HepG2 (cell line): ENCODE results near the gene OPA3. TPM values are rescaled to one million over a fixed set of nuclear protein-coding genes. Genes with fewer than 3 reads are reported as not detected.

Experiments used
- ARNTL ChIP-seq: sonication (generic); formaldehyde crosslinking; IDR thresholded peaks from 2 replicates; pipeline ENCODE4 v1.4.0; 2020; ENCODE audit warnings: mild to moderate bottlenecking, missing genetic modification reagents
- ATF6 ChIP-seq: sonication (generic); formaldehyde crosslinking; conservative IDR thresholded peaks from 2 replicates; pipeline ENCODE4 v1.4.0; 2020; ENCODE audit warnings: missing genetic modification reagents
- CENPX ChIP-seq: sonication (generic); formaldehyde crosslinking; IDR thresholded peaks from 2 replicates; pipeline ENCODE4 v1.9.0; 2021; ENCODE audit warnings: mild to moderate bottlenecking, missing genetic modification reagents, moderate library complexity
- GABPB1 ChIP-seq: IDR thresholded peaks from 2 replicates; pipeline ENCODE4 v1.6.1; 2016; ENCODE audit warnings: mild to moderate bottlenecking, missing genetic modification reagents, moderate library complexity, missing compliant biosample characterization
- IRF2 ChIP-seq: IDR thresholded peaks from 2 replicates; pipeline ENCODE4 v1.6.1; 2018; ENCODE audit warnings: missing genetic modification reagents, missing compliant biosample characterization
- KDM5B ChIP-seq: sonication (generic); formaldehyde crosslinking; IDR thresholded peaks from 2 replicates; pipeline ENCODE4 v1.4.0; 2020; ENCODE audit warnings: missing genetic modification reagents, mild to moderate bottlenecking, borderline replicate concordance
- NR1H2 ChIP-seq: sonication (generic); formaldehyde crosslinking; IDR thresholded peaks from 2 replicates; pipeline ENCODE4 v1.8.1; 2022; ENCODE audit warnings: low read depth, missing genetic modification reagents, borderline replicate concordance
- PCBP2 ChIP-seq: fragments of 200-400 bp; formaldehyde crosslinking; optimal IDR thresholded peaks from 2 replicates; pipeline ENCODE3; 2018; ENCODE audit warnings: low read length, low read depth; ENCODE audit not compliant: poor library complexity, severe bottlenecking
- PHF20 ChIP-seq: sonication (generic); formaldehyde crosslinking; IDR thresholded peaks from 2 replicates; pipeline ENCODE4 v1.5.0; 2020; ENCODE audit warnings: mild to moderate bottlenecking, missing genetic modification reagents
- RAD51 ChIP-seq: fragments of 450-650 bp; IDR thresholded peaks from 2 replicates; pipeline ENCODE4 v1.6.1; 2016; ENCODE audit warnings: borderline replicate concordance
- RBAK ChIP-seq: sonication (generic); formaldehyde crosslinking; IDR thresholded peaks from 2 replicates; pipeline ENCODE4 v1.5.1; 2020; ENCODE audit warnings: mild to moderate bottlenecking, missing genetic modification reagents
- RCOR2 ChIP-seq: IDR thresholded peaks from 2 replicates; pipeline ENCODE4 v1.6.1; 2016; ENCODE audit warnings: missing biosample characterization, missing genetic modification reagents
- TBL1XR1 ChIP-seq: fragments of 150-350 bp; IDR thresholded peaks from 2 replicates; pipeline ENCODE4 v1.6.1; 2014; ENCODE audit warnings: borderline replicate concordance, low read length; ENCODE audit not compliant: partially characterized antibody
- ZFP37 ChIP-seq: sonication (generic); formaldehyde crosslinking; IDR thresholded peaks from 2 replicates; pipeline ENCODE4 v1.4.0; 2020; ENCODE audit warnings: missing genetic modification reagents, borderline replicate concordance
- ZFX ChIP-seq: sonication (generic); formaldehyde crosslinking; IDR thresholded peaks from 2 replicates; pipeline ENCODE4 v1.4.0; 2020; ENCODE audit warnings: mild to moderate bottlenecking, low read depth, missing genetic modification reagents, moderate library complexity
- ZNF143 ChIP-seq: sonication (generic); formaldehyde crosslinking; IDR thresholded peaks from 2 replicates; pipeline ENCODE4 v1.4.0; 2020; ENCODE audit warnings: missing genetic modification reagents
- ZNF225 ChIP-seq: sonication (generic); formaldehyde crosslinking; IDR thresholded peaks from 2 replicates; pipeline ENCODE4 v1.4.0; 2020; ENCODE audit warnings: mild to moderate bottlenecking, missing genetic modification reagents
- ZNF296 ChIP-seq: sonication (generic); formaldehyde crosslinking; conservative IDR thresholded peaks from 2 replicates; pipeline ENCODE4 v1.5.0; 2020; ENCODE audit warnings: mild to moderate bottlenecking, missing genetic modification reagents
- ZNF570 ChIP-seq: sonication (generic); formaldehyde crosslinking; IDR thresholded peaks from 2 replicates; pipeline ENCODE4 v1.4.0; 2020; ENCODE audit warnings: mild to moderate bottlenecking, missing genetic modification reagents, borderline replicate concordance
- ZNF619 ChIP-seq: sonication (generic); formaldehyde crosslinking; IDR thresholded peaks from 2 replicates; pipeline ENCODE4 v1.4.0; 2020; ENCODE audit warnings: mild to moderate bottlenecking, missing genetic modification reagents
- polyA plus RNA-seq, 8 experiments: library from polyadenylated mRNA; depleted of rRNA in 3 of 8; stranded (reverse) in 7 of 8; unstranded in 1 of 8; fragments of >200 nt; fragmentation: Illumina TruSeq in 4 of 8; extraction: Trizol in 4 of 8; gene quantifications; 2 replicates each; pipeline versions ENCODE4 v1.2.1 to v1.2.3, GENCODE V29; 2011 to 2016; ENCODE audit warnings: low read depth in 4 of 8, missing spikeins in 1 of 8, mixed read lengths in 1 of 8; ENCODE audit not compliant: insufficient read depth in 1 of 8
- total RNA-seq, 5 experiments: library from RNA; depleted of rRNA; stranded (reverse); fragments of >200 nt; fragmentation: Illumina TruSeq; extraction: Trizol; gene quantifications; 2 replicates each; pipeline ENCODE4 v1.2.3, GENCODE V29; 2016; ENCODE audit warnings: low read depth in 1 of 5
- TF ChIP-seq, protein P1 (sequence below): sonication (generic); formaldehyde crosslinking; IDR thresholded peaks from 2 replicates; pipeline ENCODE4 v1.9.0; 2022; ENCODE audit warnings: missing genetic modification reagents, mild to moderate bottlenecking, borderline replicate concordance
- TF ChIP-seq, protein P2 (sequence below): sonication (generic); formaldehyde crosslinking; IDR thresholded peaks from 2 replicates; pipeline ENCODE4 v1.4.0; 2020; ENCODE audit warnings: missing genetic modification reagents
- TF ChIP-seq, protein P3 (sequence below): sonication (generic); formaldehyde crosslinking; IDR thresholded peaks from 2 replicates; pipeline ENCODE4 v1.4.0; 2020; ENCODE audit warnings: mild to moderate bottlenecking, missing genetic modification reagents
- TF ChIP-seq, protein P4 (sequence below): conservative IDR thresholded peaks from 2 replicates; pipeline ENCODE4 v1.6.1; 2018; ENCODE audit warnings: missing genetic modification reagents

OPA3 gene
- total and polyA plus RNA-seq, 2 of the 13 experiments (the other 11 are each of a cell fraction or from before 2014, with no cell fraction given), result 8.3 to 17.7 TPM

- TF ChIP-seq PCBP2 (no peak), ZFP37 (no peak), ZNF296 (CRISPR knock-in tag) (no peak), ZNF143 (CRISPR knock-in tag) (peak; percentile 96), IRF2 (peak; percentile 79; the same call in 1 of the 2 replicates), CENPX (CRISPR knock-in tag) (no peak), ZNF570 (CRISPR knock-in tag) (no peak), GABPB1 (peak; percentile 94), RAD51 (no peak), ZFX (CRISPR knock-in tag) (peak; percentile 43; the same call in 1 of the 2 replicates), ARNTL (CRISPR knock-in tag) (no peak), RBAK (CRISPR knock-in tag) (peak; percentile 84), ZNF225 (CRISPR knock-in tag) (no peak), ZNF619 (CRISPR knock-in tag) (peak; percentile 85), RCOR2 (CRISPR knock-in tag) (no peak), NR1H2 (CRISPR knock-in tag) (no peak), TBL1XR1 (peak; percentile 65), PHF20 (CRISPR knock-in tag) (no peak), KDM5B (CRISPR knock-in tag) (peak; percentile 43; the same call in 1 of the 2 replicates), ATF6 (CRISPR knock-in tag) (no peak)
- TF ChIP-seq, protein P1, sequence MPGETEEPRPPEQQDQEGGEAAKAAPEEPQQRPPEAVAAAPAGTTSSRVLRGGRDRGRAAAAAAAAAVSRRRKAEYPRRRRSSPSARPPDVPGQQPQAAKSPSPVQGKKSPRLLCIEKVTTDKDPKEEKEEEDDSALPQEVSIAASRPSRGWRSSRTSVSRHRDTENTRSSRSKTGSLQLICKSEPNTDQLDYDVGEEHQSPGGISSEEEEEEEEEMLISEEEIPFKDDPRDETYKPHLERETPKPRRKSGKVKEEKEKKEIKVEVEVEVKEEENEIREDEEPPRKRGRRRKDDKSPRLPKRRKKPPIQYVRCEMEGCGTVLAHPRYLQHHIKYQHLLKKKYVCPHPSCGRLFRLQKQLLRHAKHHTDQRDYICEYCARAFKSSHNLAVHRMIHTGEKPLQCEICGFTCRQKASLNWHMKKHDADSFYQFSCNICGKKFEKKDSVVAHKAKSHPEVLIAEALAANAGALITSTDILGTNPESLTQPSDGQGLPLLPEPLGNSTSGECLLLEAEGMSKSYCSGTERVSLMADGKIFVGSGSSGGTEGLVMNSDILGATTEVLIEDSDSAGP, result peak; percentile 70; the same call in 1 of the 2 replicates
- TF ChIP-seq, protein P2, sequence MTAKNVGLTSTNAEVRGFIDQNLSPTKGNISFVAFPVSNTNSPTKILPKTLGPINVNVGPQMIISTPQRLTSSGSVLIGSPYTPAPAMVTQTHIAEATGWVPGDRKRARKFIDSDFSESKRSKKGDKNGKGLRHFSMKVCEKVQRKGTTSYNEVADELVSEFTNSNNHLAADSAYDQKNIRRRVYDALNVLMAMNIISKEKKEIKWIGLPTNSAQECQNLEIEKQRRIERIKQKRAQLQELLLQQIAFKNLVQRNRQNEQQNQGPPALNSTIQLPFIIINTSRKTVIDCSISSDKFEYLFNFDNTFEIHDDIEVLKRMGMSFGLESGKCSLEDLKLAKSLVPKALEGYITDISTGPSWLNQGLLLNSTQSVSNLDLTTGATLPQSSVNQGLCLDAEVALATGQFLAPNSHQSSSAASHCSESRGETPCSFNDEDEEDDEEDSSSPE (CRISPR knock-in tag), result 0 out of 2 replicates have a peak, but pooled peaks have one; percentile 15
- TF ChIP-seq, protein P3, sequence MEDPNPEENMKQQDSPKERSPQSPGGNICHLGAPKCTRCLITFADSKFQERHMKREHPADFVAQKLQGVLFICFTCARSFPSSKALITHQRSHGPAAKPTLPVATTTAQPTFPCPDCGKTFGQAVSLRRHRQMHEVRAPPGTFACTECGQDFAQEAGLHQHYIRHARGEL (CRISPR knock-in tag), result no peak
- TF ChIP-seq, protein P4, sequence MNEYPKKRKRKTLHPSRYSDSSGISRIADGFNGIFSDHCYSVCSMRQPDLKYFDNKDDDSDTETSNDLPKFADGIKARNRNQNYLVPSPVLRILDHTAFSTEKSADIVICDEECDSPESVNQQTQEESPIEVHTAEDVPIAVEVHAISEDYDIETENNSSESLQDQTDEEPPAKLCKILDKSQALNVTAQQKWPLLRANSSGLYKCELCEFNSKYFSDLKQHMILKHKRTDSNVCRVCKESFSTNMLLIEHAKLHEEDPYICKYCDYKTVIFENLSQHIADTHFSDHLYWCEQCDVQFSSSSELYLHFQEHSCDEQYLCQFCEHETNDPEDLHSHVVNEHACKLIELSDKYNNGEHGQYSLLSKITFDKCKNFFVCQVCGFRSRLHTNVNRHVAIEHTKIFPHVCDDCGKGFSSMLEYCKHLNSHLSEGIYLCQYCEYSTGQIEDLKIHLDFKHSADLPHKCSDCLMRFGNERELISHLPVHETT (CRISPR knock-in tag), result no peak
Observed at GRCh38 chr19:45485305-45486077, 99.1 kb downstream of the OPA3 start (continued).
